Measurements from ENCODE around the gene S100P.

S100P gene

GRCh38 chr4:6673660-6674499 is 19.8 kb upstream of the S100P start:
- peak; percentile 95 for DNase-seq

GRCh38 chr4:6674500-6675149 is 19.1 kb upstream of the S100P start:
- peak; percentile 85 for DNase-seq

- no peak for DNase-seq
These were observed 16.7 kb upstream of the S100P start for GRCh38 chr4:6676722-6677558.

GRCh38 chr4:6680372-6681034 is 13.2 kb upstream of the S100P start:
- no peak for DNase-seq

GRCh38 chr4:6681191-6681590 is 12.5 kb upstream of the S100P start:
- no peak for DNase-seq

- DNase-seq: no peak
These were observed 10.7 kb upstream of the S100P start for GRCh38 chr4:6682862-6683590.

GRCh38 chr4:6684656-6685055 is 9.0 kb upstream of the S100P start:
- DNase-seq: no peak

GRCh38 chr4:6686104-6686787 is 7.4 kb upstream of the S100P start:
- no peak for DNase-seq

- DNase-seq: no peak
These were observed 5.5 kb upstream of the S100P start for GRCh38 chr4:6687947-6688878.

- DNase-seq: peak; percentile 83
These were observed 4.7 kb upstream of the S100P start for GRCh38 chr4:6688879-6689505.

GRCh38 chr4:6689506-6689960 is 4.1 kb upstream of the S100P start:
- DNase-seq: no peak

- DNase-seq: no peak
These were observed 1.3 kb upstream of the S100P start for GRCh38 chr4:6692379-6692778.

- DNase-seq: no peak
These were observed 872 bp upstream of the S100P start for GRCh38 chr4:6692806-6693205.

- no peak for DNase-seq
These were observed 661 bp downstream of the S100P start for GRCh38 chr4:6694177-6694901.

GRCh38 chr4:6695660-6696610 is 2.3 kb downstream of the S100P start:
- peak; percentile 88 for DNase-seq

- DNase-seq: no peak
These were observed 2.9 kb downstream of the S100P start for GRCh38 chr4:6696611-6697010.

GRCh38 chr4:6697131-6697530 is 3.5 kb downstream of the S100P start:
- DNase-seq: no peak

- no peak for DNase-seq
These were observed 5.7 kb downstream of the S100P start for GRCh38 chr4:6699388-6699787.
